ENCODE results near the gene ZNF141. TPM values are rescaled to one million over a fixed set of nuclear protein-coding genes. Genes with fewer than 3 reads are reported as not detected.

ZNF141 gene
- total RNA-seq, 1 experiment from 2014 or later: 6.5 TPM

- intact Hi-C loops (cut with micrococcal nuclease): no loop called here
- Histone ChIP-seq H3K4me1 (ENCODE audit: insufficient read depth, low read length) (no peaks in the 10 kb centered on the region), H4K20me1 (ENCODE audit: low read length) (no peaks in the 10 kb centered on the region), H3K27me3 (ENCODE audit: low read length) (no peaks in the 10 kb centered on the region), H3K27ac (ENCODE audit: low read length) (no peak within 1 kb of the TSS), H3K4me3 (ENCODE audit: low read length) (no peak within 1 kb of the TSS), H2AFZ (ENCODE audit: low read length) (no peak within 1 kb of the TSS), H3K36me3 (ENCODE audit: low read depth, low read length) (no peaks in the 10 kb centered on the region), H3K79me2 (ENCODE audit: low read length) (no peaks in the 10 kb centered on the region), H3K9me2 (replicated peaks; ENCODE audit: low read length) (no peaks in the 10 kb centered on the region), H3K9ac (ENCODE audit: low read length) (no peak within 1 kb of the TSS), H3K9me3 (ENCODE audit: low read length) (no peaks in the 10 kb centered on the region), H3K4me2 (ENCODE audit: low read length) (no peak within 1 kb of the TSS), H3F3A (ENCODE audit: low read length, unreplicated experiment) (no peaks in the 10 kb centered on the region)
- ChIA-PET CTCF (no interaction called here), POLR2A (ENCODE audit: unreplicated experiment) (no interaction called here)
- DNase-seq (no peak), ATAC-seq (no peak)
- no TSS peak for BruUV-seq (replicated peaks)
- TF ChIP-seq EZH2phosphoT487 (IDR thresholded peaks at IDR 0.05; ENCODE audit: borderline replicate concordance, low read length) (no peak), EZH2 (IDR thresholded peaks at IDR 0.05; ENCODE audit: low read length, unreplicated experiment) (no peak), CTCF (conservative IDR thresholded peaks at IDR 0.05; ENCODE audit: low read depth, low read length) (no peak)
These were observed 32.5 kb upstream of the ZNF141 start, which contains the start of gene ZNF732 for GRCh38 chr4:304969-305680. ZNF732 (minus strand) TSS chr4:305474; CDS start chr4:305310, 164 bp downstream.

GRCh38 chr4:306551-306961 lies 31.1 kb upstream of the ZNF141 start:
- Histone ChIP-seq H3K36me3 (ENCODE audit: low read depth, low read length) (no peaks in the 10 kb centered on the region), H3K9me2 (replicated peaks; ENCODE audit: low read length) (no peaks in the 10 kb centered on the region), H3K27me3 (ENCODE audit: low read length) (no peaks in the 10 kb centered on the region), H4K20me1 (ENCODE audit: low read length) (no peaks in the 10 kb centered on the region), H3K9me3 (ENCODE audit: low read length) (no peaks in the 10 kb centered on the region), H3K27ac (ENCODE audit: low read length) (no peak overlapping the region), H3K4me1 (ENCODE audit: insufficient read depth, low read length) (no peaks in the 10 kb centered on the region), H3K4me3 (ENCODE audit: low read length) (no peak overlapping the region), H3K79me2 (ENCODE audit: low read length) (no peaks in the 10 kb centered on the region), H3K4me2 (ENCODE audit: low read length) (no peak overlapping the region), H2AFZ (ENCODE audit: low read length) (no peak overlapping the region), H3F3A (ENCODE audit: low read length, unreplicated experiment) (no peaks in the 10 kb centered on the region), H3K9ac (ENCODE audit: low read length) (no peak overlapping the region)
- ATAC-seq (no peak), DNase-seq (no peak)
- POLR2A ChIA-PET (ENCODE audit: unreplicated experiment): no interaction called here
- BruUV-seq (replicated peaks): no TSS peak
- CTCF ChIA-PET: no interaction called here
- TF ChIP-seq EZH2phosphoT487 (IDR thresholded peaks at IDR 0.05; ENCODE audit: borderline replicate concordance, low read length) (no peak), EZH2 (IDR thresholded peaks at IDR 0.05; ENCODE audit: low read length, unreplicated experiment) (no peak)
- intact Hi-C loops (cut with micrococcal nuclease): no loop called here

- no peaks in the 10 kb centered on the region for H3K4me1 ChIP-seq (ENCODE audit: insufficient read depth, low read length)
- intact Hi-C loops (cut with micrococcal nuclease): no loop called here
- BruUV-seq (replicated peaks): no TSS peak
These were observed 27.8 kb upstream of the ZNF141 start for GRCh38 chr4:309807-310206.

More at GRCh38 chr4:309807-310206, 27.8 kb upstream of the ZNF141 start:
- H3K4me2 ChIP-seq (ENCODE audit: low read length): no peak overlapping the region
- H3K9me2 ChIP-seq (replicated peaks; ENCODE audit: low read length): no peaks in the 10 kb centered on the region
- CTCF ChIA-PET: no interaction called here
- H3K4me3 ChIP-seq (ENCODE audit: low read length): no peak overlapping the region
- no peak for ATAC-seq
- no peak overlapping the region for H3K27ac ChIP-seq (ENCODE audit: low read length)
- H3K9me3 ChIP-seq (ENCODE audit: low read length): no peaks in the 10 kb centered on the region
- H3F3A ChIP-seq (ENCODE audit: low read length, unreplicated experiment): no peaks in the 10 kb centered on the region
- POLR2A ChIA-PET (ENCODE audit: unreplicated experiment): no interaction called here
- H3K36me3 ChIP-seq (ENCODE audit: low read depth, low read length): no peaks in the 10 kb centered on the region
- DNase-seq: no peak
- H4K20me1 ChIP-seq (ENCODE audit: low read length): no peaks in the 10 kb centered on the region
- no peak for TF ChIP-seq CTCF (conservative IDR thresholded peaks at IDR 0.05; ENCODE audit: low read depth, low read length)
- no peak overlapping the region for H3K9ac ChIP-seq (ENCODE audit: low read length)
- H2AFZ ChIP-seq (ENCODE audit: low read length): no peak overlapping the region
- H3K79me2 ChIP-seq (ENCODE audit: low read length): no peaks in the 10 kb centered on the region
- no peaks in the 10 kb centered on the region for H3K27me3 ChIP-seq (ENCODE audit: low read length)
